EL (cell line): ENCODE measurements around the gene DCAF12.
"Not testable (repeated sequence)": the region's sequence is repeated elsewhere in the genome, so short reads cannot be mapped to it uniquely, and the experiment has no call there.

Experiments used
- DNase-seq: peaks from one replicate; pipeline ENCODE4 v3.0.0-alpha.2; 2016

DCAF12 gene

DNA sequence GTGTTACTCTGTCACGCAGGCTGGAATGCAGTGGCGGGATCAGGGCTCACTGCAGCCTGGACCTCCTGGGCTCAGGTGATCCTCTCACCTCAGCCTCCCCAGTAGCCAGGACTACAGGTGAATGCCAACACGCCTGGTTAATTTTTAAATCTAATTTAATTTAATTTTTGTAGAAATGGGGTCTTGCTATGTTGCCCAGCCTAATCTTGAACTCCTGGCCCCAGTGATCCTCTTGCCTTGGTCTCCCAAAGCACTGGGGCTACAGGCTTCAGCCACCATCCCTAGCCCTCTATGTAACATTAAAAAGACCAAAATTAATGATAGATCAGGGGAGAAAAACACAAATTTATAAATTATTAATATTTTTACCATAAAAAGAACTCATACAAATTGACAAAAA is 66.5 kb downstream of the DCAF12 start:
- DNase-seq: no peak

DNA sequence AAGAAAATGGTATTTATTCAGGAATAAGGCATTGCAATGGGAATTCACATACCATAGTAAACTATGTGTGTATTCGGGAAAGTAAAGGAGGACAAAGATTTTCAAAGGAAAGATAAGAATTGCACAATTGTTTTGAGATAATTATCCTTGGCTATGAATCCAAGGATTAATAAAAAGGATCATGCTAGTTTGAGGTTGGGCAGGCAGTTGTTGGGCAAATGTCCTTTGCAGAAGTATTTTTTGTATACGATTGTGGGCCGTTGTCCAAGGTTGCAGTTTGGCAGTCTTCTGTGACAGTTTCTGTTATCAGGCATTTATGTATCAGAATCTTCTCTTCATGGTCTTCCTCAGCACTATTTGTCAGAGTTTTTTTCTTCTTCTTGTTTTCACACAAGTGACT is 67.2 kb downstream of the DCAF12 start:
- no peak for DNase-seq

DNA sequence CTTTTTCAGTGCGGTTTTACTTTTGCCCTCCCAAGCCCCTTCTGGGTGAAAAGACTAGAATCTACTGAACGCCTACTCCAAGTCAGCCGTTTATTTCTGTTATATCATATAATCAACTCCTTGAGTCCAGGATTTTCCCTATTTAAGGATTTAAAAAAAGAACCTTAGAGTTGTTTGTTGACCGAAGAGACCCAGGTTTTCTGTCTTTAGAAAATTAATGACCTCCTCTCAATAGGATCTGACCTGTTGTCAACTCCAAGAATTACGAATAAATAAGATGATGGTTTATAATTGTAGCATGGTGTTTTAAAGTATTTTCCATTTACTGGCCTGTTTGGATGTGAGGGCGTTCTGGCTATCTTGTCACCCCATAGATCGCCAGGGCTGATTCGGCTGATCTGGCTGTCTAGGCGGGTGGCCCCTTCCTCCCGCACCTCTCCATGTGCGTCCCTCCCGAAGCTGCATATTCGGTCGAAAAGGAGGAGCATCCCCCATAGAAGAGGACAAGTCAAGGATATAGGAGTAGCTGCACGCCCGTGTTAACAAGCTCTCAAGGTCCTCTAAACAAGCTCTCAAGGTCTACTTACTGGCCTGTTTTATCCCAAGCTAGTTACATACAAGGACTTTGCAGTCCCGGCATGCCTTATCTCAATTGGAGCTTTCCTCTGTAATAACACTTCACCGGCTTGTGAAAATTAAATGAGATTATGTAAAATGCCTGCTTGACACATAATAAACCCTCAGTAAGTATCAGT is 76.7 kb downstream of the DCAF12 start:
- no peak for DNase-seq

DNA sequence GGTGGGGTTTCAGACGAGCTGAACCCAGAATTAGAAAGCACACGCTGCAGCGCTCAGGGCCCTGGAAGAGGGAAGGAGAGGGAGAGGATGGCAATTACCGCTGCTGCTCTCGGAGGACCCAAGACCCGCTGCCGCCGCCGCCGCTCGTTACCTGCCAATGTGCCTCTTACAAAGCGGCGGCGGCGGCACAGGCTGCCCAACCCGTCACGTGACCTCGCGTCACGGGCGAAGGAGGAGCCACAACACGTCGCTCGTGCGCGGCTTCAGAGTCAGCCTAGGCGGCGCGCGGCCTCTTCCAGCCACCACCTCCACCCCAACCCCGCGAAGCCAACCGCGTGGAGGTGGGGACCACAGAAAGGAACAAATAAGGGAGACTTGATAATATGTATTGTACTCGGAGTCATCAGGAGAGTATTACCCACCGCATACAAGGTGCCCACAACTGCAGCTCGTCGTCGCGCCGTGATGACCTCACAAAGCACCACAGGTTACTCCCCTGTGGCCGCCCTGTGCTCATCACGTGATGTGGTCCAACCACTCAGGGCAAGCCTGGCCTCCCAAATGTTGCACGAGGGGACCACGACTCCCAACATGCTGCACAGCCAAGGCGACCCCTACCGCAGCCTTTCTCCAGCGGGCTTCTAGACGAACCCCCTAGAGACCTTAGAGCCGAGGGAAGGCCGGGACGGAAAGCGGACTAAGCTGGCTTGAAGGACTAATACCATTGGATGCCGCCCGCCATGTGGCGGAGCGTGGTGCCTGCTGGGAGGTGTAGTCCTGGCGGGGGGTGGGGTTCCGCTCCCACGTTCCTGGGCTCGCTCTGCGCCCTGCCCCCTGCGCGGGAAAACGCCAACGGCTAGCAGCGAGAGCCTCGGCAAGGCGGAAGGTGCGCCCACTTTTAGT is 77.5 kb downstream of the DCAF12 start, which contains the start of gene UBAP2:
Gene UBAP2 (minus strand): TSS at position 161 of the 903 bp plus-strand sequence. CDS start 31,739 bp downstream, outside the sequence.
- peak; percentile 98 for DNase-seq

DNA sequence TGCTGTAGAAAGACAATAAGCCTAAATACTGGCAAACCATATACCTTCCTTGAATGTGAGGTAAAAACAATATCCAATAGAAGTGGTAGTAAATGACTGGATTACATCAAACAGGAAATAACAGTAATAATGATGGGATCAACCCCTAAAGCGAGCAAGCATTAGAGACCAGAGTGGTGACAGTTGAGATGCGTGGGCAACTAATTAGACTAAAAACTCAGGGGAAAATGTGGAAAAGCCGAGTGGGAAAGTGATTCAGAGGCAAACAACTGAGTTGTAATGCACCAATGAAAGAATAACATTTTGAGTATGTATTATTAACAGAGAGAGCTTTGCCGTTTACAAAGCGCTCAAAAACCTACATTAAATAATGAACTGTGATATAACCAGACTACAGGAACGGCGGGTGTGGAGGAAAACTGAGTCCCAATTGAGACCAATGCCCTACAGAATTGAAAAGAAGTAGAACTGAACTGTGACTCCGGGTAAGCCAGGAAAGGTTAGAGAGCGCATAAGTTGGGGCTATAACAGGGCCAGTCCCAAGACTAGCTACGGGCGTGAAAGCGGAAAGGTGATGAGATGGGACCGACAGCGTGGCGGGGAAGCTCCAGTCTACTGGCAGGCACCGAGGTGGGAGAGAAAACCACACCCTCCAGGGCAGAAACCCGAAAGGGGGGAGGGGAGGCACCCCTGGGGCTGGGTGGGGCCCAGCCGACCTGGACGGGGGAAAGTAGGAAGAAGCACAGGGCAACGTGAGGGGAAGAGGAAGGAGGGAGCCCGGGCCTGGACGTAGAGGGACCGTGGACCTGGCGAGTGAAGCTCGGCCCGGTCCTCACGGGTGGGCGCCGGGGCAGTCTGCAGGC is 78.4 kb downstream of the DCAF12 start:
- DNase-seq: peak; percentile 36

DNA sequence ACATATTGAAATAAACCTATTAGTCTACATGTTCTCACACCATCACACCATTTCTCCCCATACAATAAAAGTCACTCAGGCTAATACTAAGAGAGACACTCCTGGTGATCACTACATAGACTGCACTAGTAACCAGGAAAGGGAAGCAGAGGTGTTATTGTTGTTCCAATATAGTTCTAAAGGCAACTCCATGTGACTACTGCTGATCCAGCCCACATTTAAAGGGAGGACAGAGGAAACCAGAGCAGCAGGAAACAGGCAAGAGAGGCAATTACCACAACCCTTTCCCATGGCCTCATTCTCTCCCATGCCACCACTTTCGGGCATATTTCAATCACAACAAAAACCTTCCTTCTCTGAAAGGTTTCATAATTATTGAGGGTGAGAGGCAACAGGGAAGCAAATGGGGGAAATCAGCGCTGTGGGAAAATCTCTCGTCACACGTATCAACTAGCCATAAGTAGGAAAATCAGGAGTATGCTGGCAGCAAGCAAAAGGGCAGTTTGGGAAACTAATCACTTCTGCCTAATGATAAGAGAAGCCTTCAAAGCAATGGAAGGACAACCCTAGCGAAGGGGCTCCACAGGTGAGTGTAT is 79.6 kb downstream of the DCAF12 start:
- DNase-seq: peak; percentile 40

DNA sequence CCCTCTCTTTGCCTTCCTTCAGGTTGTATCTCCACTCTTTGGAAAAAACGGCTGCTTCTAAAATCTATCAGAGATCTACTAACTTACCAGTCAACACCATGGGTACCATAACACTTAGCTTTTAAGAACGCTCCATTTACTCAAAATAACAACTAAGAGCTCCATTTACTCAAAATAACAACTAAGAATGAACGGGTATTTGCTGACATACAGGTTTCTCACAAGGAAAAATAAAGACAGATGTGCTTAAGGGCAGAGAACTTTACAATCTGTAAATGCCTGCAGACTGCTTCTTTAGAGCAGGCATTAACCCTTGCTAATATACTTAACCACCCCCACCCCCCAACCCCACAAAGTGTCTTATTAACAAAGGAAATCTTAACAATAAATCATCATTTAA is 80.6 kb downstream of the DCAF12 start:
- no peak for DNase-seq

DNA sequence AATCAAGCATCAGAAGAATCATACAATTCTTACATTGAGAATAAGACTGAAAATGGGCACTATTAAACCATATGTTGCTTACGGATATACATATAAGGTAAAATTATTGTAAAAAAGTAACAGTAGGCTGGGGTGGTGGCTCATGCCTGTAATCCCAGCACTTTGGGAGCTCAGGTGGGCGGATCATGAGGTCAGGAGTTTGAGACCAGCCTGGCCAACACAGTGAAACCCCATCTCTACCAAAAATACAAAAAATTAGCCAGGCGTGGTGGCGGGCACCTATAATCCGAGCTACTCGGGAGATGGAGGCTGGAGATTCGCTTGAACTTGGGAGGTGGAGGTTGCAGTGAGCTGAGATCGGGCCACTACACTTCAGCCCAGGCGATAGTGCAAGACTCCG is 84.4 kb downstream of the DCAF12 start:
- DNase-seq: not testable (repeated sequence)

DNA sequence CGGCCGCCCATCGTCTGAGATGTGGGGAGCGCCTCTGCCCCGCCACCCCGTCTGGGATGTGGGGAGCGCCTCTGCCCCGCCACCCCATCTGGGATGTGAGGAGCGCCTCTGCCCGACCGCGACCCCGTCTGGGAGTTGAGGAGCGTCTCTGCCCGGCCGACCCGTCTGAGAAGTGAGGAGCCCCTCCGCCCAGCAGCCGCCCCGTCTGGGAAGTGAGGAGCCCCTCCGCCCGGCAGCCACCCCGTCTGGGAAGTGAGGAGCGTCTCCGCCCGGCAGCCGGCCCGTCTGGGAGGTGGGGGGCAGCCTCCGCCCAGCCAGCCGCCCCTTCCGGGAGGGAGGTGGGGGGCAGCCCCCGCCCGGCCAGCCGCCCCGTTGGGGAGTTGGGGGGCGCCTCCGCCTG is 87.6 kb downstream of the DCAF12 start:
- not testable (repeated sequence) for DNase-seq

DNA sequence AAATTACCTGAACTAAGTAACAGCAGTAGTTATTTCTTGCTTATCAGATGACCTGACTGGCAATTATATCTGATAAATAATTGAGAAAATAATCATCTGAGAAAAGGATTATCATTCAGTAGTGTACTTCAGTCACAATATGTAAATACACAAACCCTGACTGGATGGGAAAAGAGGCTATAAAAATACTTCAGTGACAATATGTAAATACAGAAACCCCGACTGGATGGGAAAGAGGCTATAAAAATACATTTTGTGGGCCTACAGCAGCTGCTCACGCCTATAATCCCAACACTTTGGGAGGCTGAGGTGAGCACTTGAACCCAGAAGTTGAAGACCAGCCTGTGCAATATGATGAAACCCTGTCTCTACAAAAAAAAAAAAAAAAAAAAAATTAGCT is 88.9 kb downstream of the DCAF12 start:
- no peak for DNase-seq

DNA sequence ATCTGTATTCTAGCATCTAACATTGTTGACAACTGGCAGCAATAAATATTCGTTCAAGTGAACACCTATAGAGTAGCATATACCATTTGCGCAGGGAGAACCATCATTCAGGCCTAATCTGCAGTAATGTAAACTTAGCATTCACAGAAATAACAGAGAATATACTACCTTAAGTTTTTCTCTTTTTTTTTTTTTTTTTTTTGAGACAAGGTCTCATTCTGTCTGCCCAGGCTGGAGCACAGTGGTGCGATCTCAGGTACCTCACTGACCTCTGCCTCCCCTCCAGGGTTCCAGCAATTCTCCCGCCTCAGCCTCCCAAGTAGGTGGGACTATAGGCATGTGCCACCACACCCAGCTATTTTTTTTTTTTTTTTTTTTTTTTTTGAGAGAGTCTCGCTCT is 89.9 kb downstream of the DCAF12 start:
- no peak for DNase-seq
